ENCODE measurements around the gene C3orf20.

C3orf20 gene

GRCh38 chr3:14787630-14788029 lies 112.7 kb downstream of the C3orf20 start:
- Histone ChIP-seq H3K9me3 (ENCODE audit: control insufficient read depth in 2 of 2, low read length in 2 of 2) (peaks cover 0 to 2% of the 10 kb centered on the region in 2 donors), H3K36me3 (ENCODE audit: control insufficient read depth in 2 of 2, insufficient read depth in 2 of 2, low read length in 2 of 2) (no peaks in the 10 kb centered on the region), H3K4me1 (ENCODE audit: control insufficient read depth, insufficient read depth, low read length) (peaks cover 6% of the 10 kb centered on the region), H3K27me3 (ENCODE audit: control insufficient read depth in 1 of 2, insufficient read depth in 2 of 2, low read length in 2 of 2) (peaks cover 0 to 6% of the 10 kb centered on the region in 2 donors), H3K9ac (ENCODE audit: low read length in 2 of 2) (no peak overlapping the region), H3K27ac (ENCODE audit: low read length) (no peak overlapping the region), H3K4me3 (ENCODE audit: low read length in 2 of 2) (no peak overlapping the region)

DNA sequence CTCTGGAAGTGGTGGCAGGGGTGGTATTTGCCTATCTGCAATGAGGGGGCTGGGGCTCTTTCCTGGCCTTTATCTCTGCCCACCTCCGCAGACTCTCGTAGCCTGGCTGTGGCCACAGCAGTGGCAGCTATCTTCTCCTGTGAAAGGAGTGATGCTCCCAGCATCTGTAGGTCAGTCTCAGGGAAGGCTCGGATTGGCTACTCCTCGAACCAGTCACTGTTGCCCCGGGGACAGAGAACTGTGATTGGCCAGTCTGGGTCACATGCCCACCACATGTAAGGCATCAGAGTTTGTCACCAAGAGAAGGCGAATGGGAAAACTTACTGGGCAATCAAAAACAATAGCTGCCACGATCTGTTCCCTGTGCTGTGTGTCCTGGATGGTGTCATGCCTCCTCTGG lies 113.7 kb downstream of the C3orf20 start:
- no peaks in the 10 kb centered on the region for H3K36me3 ChIP-seq (ENCODE audit: control insufficient read depth in 2 of 2, insufficient read depth in 2 of 2, low read length in 2 of 2)
- no peak overlapping the region for H3K4me3 ChIP-seq (ENCODE audit: low read length in 2 of 2)
- peaks cover 12% of the 10 kb centered on the region for H3K4me1 ChIP-seq (ENCODE audit: control insufficient read depth, insufficient read depth, low read length)
- no peak overlapping the region for H3K9ac ChIP-seq (ENCODE audit: low read length in 2 of 2)
- H3K27me3 ChIP-seq (ENCODE audit: control insufficient read depth in 1 of 2, insufficient read depth in 2 of 2, low read length in 2 of 2): peaks cover 0 to 6% of the 10 kb centered on the region in 2 donors
- peaks cover 0 to 2% of the 10 kb centered on the region in 2 donors for H3K9me3 ChIP-seq (ENCODE audit: control insufficient read depth in 2 of 2, low read length in 2 of 2)
- H3K27ac ChIP-seq (ENCODE audit: low read length): no peak overlapping the region

DNA sequence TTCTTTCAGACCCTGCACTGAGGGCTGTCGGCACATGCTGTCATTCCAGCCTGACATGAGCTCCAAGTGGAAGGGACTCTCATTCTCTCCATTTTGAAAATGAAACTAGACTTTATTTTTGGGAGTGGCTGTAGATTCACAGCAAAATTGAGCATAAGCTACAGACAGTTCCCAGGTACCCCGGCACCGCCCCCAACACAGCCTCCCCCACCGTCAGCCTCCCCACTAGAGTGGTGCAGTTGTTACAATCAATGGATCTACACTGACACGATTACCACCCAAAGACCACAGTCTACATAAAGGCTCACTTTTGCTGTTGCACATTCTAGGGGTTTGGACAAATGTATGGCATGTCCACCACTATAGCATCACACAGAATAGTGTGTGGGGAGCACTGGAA lies 114.3 kb downstream of the C3orf20 start:
- Histone ChIP-seq H3K9ac (ENCODE audit: low read length in 2 of 2) (no peak overlapping the region), H3K4me3 (ENCODE audit: low read length in 2 of 2) (no peak overlapping the region), H3K27ac (ENCODE audit: low read length) (no peak overlapping the region), H3K27me3 (ENCODE audit: control insufficient read depth in 1 of 2, insufficient read depth in 2 of 2, low read length in 2 of 2) (peaks cover 0 to 6% of the 10 kb centered on the region in 2 donors), H3K4me1 (ENCODE audit: control insufficient read depth, insufficient read depth, low read length) (peaks cover 17% of the 10 kb centered on the region), H3K9me3 (ENCODE audit: control insufficient read depth in 2 of 2, low read length in 2 of 2) (peaks cover 0 to 2% of the 10 kb centered on the region in 2 donors), H3K36me3 (ENCODE audit: control insufficient read depth in 2 of 2, insufficient read depth in 2 of 2, low read length in 2 of 2) (no peaks in the 10 kb centered on the region)

- H3K36me3 ChIP-seq (ENCODE audit: control insufficient read depth in 2 of 2, insufficient read depth in 2 of 2, low read length in 2 of 2): no peaks in the 10 kb centered on the region
- peaks cover 17% of the 10 kb centered on the region for H3K4me1 ChIP-seq (ENCODE audit: control insufficient read depth, insufficient read depth, low read length)
- peaks cover 0 to 6% of the 10 kb centered on the region in 2 donors for H3K27me3 ChIP-seq (ENCODE audit: control insufficient read depth in 1 of 2, insufficient read depth in 2 of 2, low read length in 2 of 2)
- H3K9me3 ChIP-seq (ENCODE audit: control insufficient read depth in 2 of 2, low read length in 2 of 2): peaks cover 0 to 2% of the 10 kb centered on the region in 2 donors
- no peak overlapping the region for H3K27ac ChIP-seq (ENCODE audit: low read length)
- no peak overlapping the region for H3K4me3 ChIP-seq (ENCODE audit: low read length in 2 of 2)
- H3K9ac ChIP-seq (ENCODE audit: low read length in 2 of 2): no peak overlapping the region
These were observed 114.8 kb downstream of the C3orf20 start for GRCh38 chr3:14789640-14790285.

GRCh38 chr3:14791343-14791945 lies 116.5 kb downstream of the C3orf20 start:
- Histone ChIP-seq H3K4me1 (ENCODE audit: control insufficient read depth, insufficient read depth, low read length) (peaks cover 17% of the 10 kb centered on the region), H3K36me3 (ENCODE audit: control insufficient read depth in 2 of 2, insufficient read depth in 2 of 2, low read length in 2 of 2) (no peaks in the 10 kb centered on the region), H3K4me3 (ENCODE audit: low read length in 2 of 2) (no peak overlapping the region), H3K9me3 (ENCODE audit: control insufficient read depth in 2 of 2, low read length in 2 of 2) (peaks cover 0 to 1% of the 10 kb centered on the region in 2 donors), H3K27ac (ENCODE audit: low read length) (no peak overlapping the region), H3K27me3 (ENCODE audit: control insufficient read depth in 1 of 2, insufficient read depth in 2 of 2, low read length in 2 of 2) (no peaks in the 10 kb centered on the region), H3K9ac (ENCODE audit: low read length in 2 of 2) (no peak overlapping the region)

DNA sequence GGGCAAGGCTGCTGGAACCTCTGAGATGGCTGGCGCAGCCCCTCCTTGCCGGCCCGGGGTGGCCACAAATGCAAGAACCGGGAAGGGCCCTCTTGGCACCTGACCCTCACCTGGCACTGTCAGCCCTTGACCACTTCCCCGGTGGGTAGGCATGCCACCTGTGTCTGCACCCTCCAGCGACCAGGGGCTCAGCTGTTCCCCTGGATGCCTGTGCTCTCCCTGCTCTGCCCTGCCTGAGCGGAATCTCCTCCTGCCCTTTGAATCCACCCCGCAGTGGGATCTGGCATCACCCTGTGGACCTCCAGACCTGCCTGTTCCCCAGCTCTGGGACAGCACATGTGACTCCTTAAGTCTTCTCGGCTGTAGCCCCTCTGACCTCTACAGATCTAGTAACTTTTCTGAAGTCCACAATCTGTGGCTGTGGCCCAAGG lies 117.8 kb downstream of the C3orf20 start:
- Histone ChIP-seq H3K36me3 (ENCODE audit: control insufficient read depth in 2 of 2, insufficient read depth in 2 of 2, low read length in 2 of 2) (no peaks in the 10 kb centered on the region), H3K4me1 (ENCODE audit: control insufficient read depth, insufficient read depth, low read length) (peaks cover 22% of the 10 kb centered on the region), H3K9ac (ENCODE audit: low read length in 2 of 2) (no peak overlapping the region), H3K4me3 (ENCODE audit: low read length in 2 of 2) (no peak overlapping the region), H3K27ac (ENCODE audit: low read length) (peak overlapping the region; percentile 1), H3K27me3 (ENCODE audit: control insufficient read depth in 1 of 2, insufficient read depth in 2 of 2, low read length in 2 of 2) (peaks cover 0 to 2% of the 10 kb centered on the region in 2 donors), H3K9me3 (ENCODE audit: control insufficient read depth in 2 of 2, low read length in 2 of 2) (no peaks in the 10 kb centered on the region)

DNA sequence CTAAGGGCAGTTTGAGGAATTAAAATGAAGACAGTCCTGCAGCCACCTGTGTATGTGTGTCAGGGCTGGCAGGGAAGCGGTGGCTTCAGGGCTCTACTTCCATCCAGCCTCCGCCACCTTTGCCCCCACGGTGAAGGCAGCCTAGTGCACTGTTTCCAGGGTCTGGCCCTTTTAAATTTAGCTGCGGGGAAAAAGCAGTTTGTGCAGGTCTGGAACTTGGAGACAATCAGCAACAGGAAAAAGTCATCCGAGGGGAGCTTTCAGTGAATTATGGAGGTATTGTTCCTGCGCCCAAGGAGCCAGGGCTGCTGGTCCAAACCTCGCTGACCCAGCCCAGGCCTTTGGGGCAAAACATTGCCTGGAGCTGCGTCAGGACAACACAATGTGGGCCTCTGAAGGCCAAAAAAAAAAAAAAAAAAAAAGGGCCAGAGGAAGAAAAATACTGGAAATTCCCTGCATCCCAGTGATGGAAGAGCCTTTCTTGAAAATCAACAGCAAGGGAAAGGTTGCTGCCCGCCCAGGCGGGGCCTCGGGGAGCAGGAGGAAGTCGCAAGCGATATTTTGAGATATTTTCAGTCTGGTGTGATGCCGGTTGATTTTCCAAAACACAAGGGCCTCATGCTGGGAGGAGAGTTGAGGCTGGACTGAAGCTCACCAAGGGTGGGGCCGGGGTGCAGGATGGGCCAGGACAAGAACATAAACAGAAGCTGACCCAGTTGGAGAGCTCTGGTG lies 118.4 kb downstream of the C3orf20 start:
- Histone ChIP-seq H3K36me3 (ENCODE audit: control insufficient read depth in 2 of 2, insufficient read depth in 2 of 2, low read length in 2 of 2) (no peaks in the 10 kb centered on the region), H3K27me3 (ENCODE audit: control insufficient read depth in 1 of 2, insufficient read depth in 2 of 2, low read length in 2 of 2) (peaks cover 0 to 2% of the 10 kb centered on the region in 2 donors), H3K4me3 (ENCODE audit: low read length in 2 of 2) (no peak overlapping the region), H3K9me3 (ENCODE audit: control insufficient read depth in 2 of 2, low read length in 2 of 2) (no peaks in the 10 kb centered on the region), H3K4me1 (ENCODE audit: control insufficient read depth, insufficient read depth, low read length) (peaks cover 22% of the 10 kb centered on the region), H3K9ac (ENCODE audit: low read length in 2 of 2) (no peak overlapping the region), H3K27ac (ENCODE audit: low read length) (peak overlapping the region; percentile 1)

DNA sequence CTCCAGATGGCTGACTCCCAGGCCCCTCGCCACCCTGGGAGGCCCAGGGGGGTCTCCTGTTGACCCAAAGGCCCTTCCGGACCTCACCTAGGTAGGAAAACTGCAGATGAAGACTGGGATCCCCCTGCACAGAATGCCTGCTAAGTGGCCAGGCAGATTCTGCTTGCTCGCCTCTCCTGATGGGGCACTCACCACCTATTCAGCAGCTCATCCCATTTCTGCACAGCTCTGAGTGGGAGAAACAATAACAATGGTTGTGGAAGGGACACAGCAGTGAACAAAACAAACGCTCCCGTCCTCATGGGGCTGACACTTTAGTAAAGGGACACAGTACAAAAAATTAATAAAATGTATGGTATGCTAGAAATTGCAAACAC lies 118.9 kb downstream of the C3orf20 start:
- Histone ChIP-seq H3K9ac (ENCODE audit: low read length in 2 of 2) (no peak overlapping the region), H3K4me1 (ENCODE audit: control insufficient read depth, insufficient read depth, low read length) (peaks cover 22% of the 10 kb centered on the region), H3K36me3 (ENCODE audit: control insufficient read depth in 2 of 2, insufficient read depth in 2 of 2, low read length in 2 of 2) (no peaks in the 10 kb centered on the region), H3K27me3 (ENCODE audit: control insufficient read depth in 1 of 2, insufficient read depth in 2 of 2, low read length in 2 of 2) (peaks cover 0 to 2% of the 10 kb centered on the region in 2 donors), H3K9me3 (ENCODE audit: control insufficient read depth in 2 of 2, low read length in 2 of 2) (no peaks in the 10 kb centered on the region), H3K27ac (ENCODE audit: low read length) (no peak overlapping the region), H3K4me3 (ENCODE audit: low read length in 2 of 2) (no peak overlapping the region)

DNA sequence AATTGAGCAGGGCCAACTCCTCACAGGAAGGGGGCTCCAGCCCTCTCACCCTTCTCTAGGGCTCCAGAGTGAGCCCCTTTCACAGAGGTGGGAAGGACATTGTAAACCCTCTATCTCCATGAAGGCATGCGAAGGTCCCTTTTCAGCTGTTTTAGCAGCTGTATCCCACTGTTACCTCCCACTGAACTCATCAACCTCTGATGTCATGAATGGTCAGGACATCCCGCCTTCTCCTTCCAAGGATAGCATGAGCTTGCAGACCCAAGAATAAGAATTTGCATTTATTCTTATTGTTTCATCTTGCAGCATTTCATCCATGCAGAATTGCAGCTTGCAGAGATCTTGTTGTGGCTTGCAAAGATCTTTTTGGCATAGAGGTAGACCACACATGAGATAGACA lies 119.5 kb downstream of the C3orf20 start:
- H3K27ac ChIP-seq (ENCODE audit: low read length): no peak overlapping the region
- peaks cover 22% of the 10 kb centered on the region for H3K4me1 ChIP-seq (ENCODE audit: control insufficient read depth, insufficient read depth, low read length)
- H3K9me3 ChIP-seq (ENCODE audit: control insufficient read depth in 2 of 2, low read length in 2 of 2): no peaks in the 10 kb centered on the region
- H3K36me3 ChIP-seq (ENCODE audit: control insufficient read depth in 2 of 2, insufficient read depth in 2 of 2, low read length in 2 of 2): no peaks in the 10 kb centered on the region
- H3K27me3 ChIP-seq (ENCODE audit: control insufficient read depth in 1 of 2, insufficient read depth in 2 of 2, low read length in 2 of 2): peaks cover 0 to 2% of the 10 kb centered on the region in 2 donors
- H3K9ac ChIP-seq (ENCODE audit: low read length in 2 of 2): no peak overlapping the region
- H3K4me3 ChIP-seq (ENCODE audit: low read length in 2 of 2): no peak overlapping the region

GRCh38 chr3:14795996-14796395 lies 121.1 kb downstream of the C3orf20 start:
- H3K27ac ChIP-seq (ENCODE audit: low read length): no peak overlapping the region

More at GRCh38 chr3:14795996-14796395, 121.1 kb downstream of the C3orf20 start:
- Histone ChIP-seq H3K36me3 (ENCODE audit: control insufficient read depth in 2 of 2, insufficient read depth in 2 of 2, low read length in 2 of 2) (no peaks in the 10 kb centered on the region), H3K4me1 (ENCODE audit: control insufficient read depth, insufficient read depth, low read length) (peaks cover 22% of the 10 kb centered on the region), H3K9ac (ENCODE audit: low read length in 2 of 2) (no peak overlapping the region), H3K4me3 (ENCODE audit: low read length in 2 of 2) (no peak overlapping the region), H3K27me3 (ENCODE audit: control insufficient read depth in 1 of 2, insufficient read depth in 2 of 2, low read length in 2 of 2) (peaks cover 0 to 2% of the 10 kb centered on the region in 2 donors), H3K9me3 (ENCODE audit: control insufficient read depth in 2 of 2, low read length in 2 of 2) (no peaks in the 10 kb centered on the region)
